Adrenal gland (tissue), 12 donors: ENCODE data around the gene INS. TPM values are rescaled to one million over a fixed set of nuclear protein-coding genes. Genes with fewer than 3 reads are reported as not detected.
A peak's percentile ranks its signal among the peaks of the same experiment; 100 is the strongest.

ENCODE experiments used
- DNase-seq, 7 donors: peaks; one replicate each; pipeline ENCODE4 v3.0.0-alpha.2; 2019 to 2020
- H3K27ac ChIP-seq, 5 donors: fragments of 200-600 bp; sonication (generic) in 4 of 5; 1 replicate in 3 of 5; 2 replicates in 2 of 5; pipeline versions ENCODE4 v1.5.1 to v1.8.0; 2016 to 2020; ENCODE audit warnings: mild to moderate bottlenecking in 1 of 5
- H3K27me3 ChIP-seq: fragments of 200-600 bp; 2 replicates; pipeline ENCODE4 v1.8.0; 2021
- H3K36me3 ChIP-seq, 2 donors: fragments of 200-600 bp; replicated peaks in 1 of 2; 1 replicate in 1 of 2; 2 replicates in 1 of 2; pipeline versions ENCODE4 v1.5.1 to v1.8.0; 2018 to 2022
- H3K4me1 ChIP-seq, 2 donors: fragments of 200-600 bp; replicated peaks in 1 of 2; 1 replicate in 1 of 2; 2 replicates in 1 of 2; pipeline versions ENCODE4 v1.5.1 to v1.8.0; 2018 to 2021
- H3K4me3 ChIP-seq, 4 donors: fragments of 200-600 bp; sonication (generic) in 3 of 4; one replicate each; pipeline ENCODE4 v1.5.1; 2016 to 2018
- H3K9me3 ChIP-seq, 3 donors: fragments of 200-600 bp; sonication (generic) in 1 of 3; replicated peaks in 1 of 3; 1 replicate in 2 of 3; 2 replicates in 1 of 3; pipeline versions ENCODE4 v1.5.1 to v1.8.0; 2016 to 2021
- CTCF ChIP-seq, 6 experiments: fragments of 450-650 bp in 4 of 6; fragments of 200-600 bp in 2 of 6; sonication (generic) in 1 of 6; IDR thresholded peaks; 1 replicate in 5 of 6; 2 replicates in 1 of 6; pipeline versions ENCODE4 v1.5.1 to v1.8.0; 2016 to 2021; ENCODE audit warnings: antibody characterized with exemption in 6 of 6, mild to moderate bottlenecking in 2 of 6, moderate library complexity in 1 of 6
- POLR2A ChIP-seq, 2 donors: fragments of 450-650 bp; IDR thresholded peaks; one replicate each; pipeline ENCODE4 v1.6.1; 2017; ENCODE audit warnings: antibody characterized with exemption in 2 of 2, mild to moderate bottlenecking in 2 of 2, moderate library complexity in 1 of 2
- WGBS, 4 donors: extraction: QIAGEN DNeasy Blood & Tissue Kit in 2 of 4; methylation state at CpG; one replicate each; pipeline versions ENCODE4 v1.1.5 to v1.1.7; 2013 to 2017; 5-methylcytosine and 5-hydroxymethylcytosine counted together
- intact Hi-C, 2 donors: fragments of 100-400 bp; cut with DNase I; formaldehyde crosslinking; loops; one replicate each; pipeline versions ENCODE4 v1.14.1 to v1.15.0; 2022 to 2023
- polyA plus RNA-seq, 3 donors: library from polyadenylated mRNA; stranded (reverse); fragments of 200-250 nt in 2 of 3; fragments of 350-450 nt in 1 of 3; fragmentation: Illumina TruSeq in 1 of 3; extraction: RNeasy Lipid Tissue Mini Kit (QIAGEN cat#74804) in 1 of 3; gene quantifications; one replicate each; pipeline ENCODE4 v1.2.3, GENCODE V29; 2013 to 2014
- total RNA-seq, 9 donors: library from RNA; depleted of rRNA in 4 of 9; stranded (reverse); fragments of >200 nt in 4 of 9; fragments of 120-200 nt in 1 of 9; fragmentation: NEBNext Ultra II Directional in 1 of 9; extraction: Animal tissue kit (Norgen Biotek cat#: 25700) in 1 of 9; gene quantifications; one replicate each; pipeline versions ENCODE4 v1.1.0 to v1.2.4, GENCODE V29; 2013 to 2023
- donor health status: healthy with polysubstance abuse.
- donor health status: Bipolar disorder and iron deficiency.
- donor health status: DM: yes; HTN: yes; CAD: no.
- donor health status: DM: no; HTN: no; CAD: no.
- donor health status: DM: no; HTN: no; CAD: no.
- donor health status: DM: yes; HTN: yes; CAD: no.

Gene INS
- total and polyA plus RNA-seq, 12 donors, result 0.72 to 45.2 (median 6.5) TPM; not detected in 8

GRCh38 chr11:2197771-2198520 is 36.9 kb upstream of the INS start:
- no peak for TF ChIP-seq POLR2A (IDR thresholded peaks at IDR 0.05)
- no peak for TF ChIP-seq CTCF (IDR thresholded peaks at IDR 0.05)
- H3K27ac ChIP-seq, result no peak overlapping the region
- no peaks in the 10 kb centered on the region for H3K36me3 ChIP-seq
- H3K4me1 ChIP-seq, result no peaks in the 10 kb centered on the region
- intact Hi-C loops, result loop anchor here (2.0 to 10.0 kb wide), 5 partner anchors 104 to 327 kb away; partner anchors contain the start of genes C11orf21 (in 1 of the 2) and TSPAN32 (in 1 of the 2)
- H3K4me3 ChIP-seq, result no peak overlapping the region
- DNase-seq, result no peak
- 72 to 80% (median 77%) methylated on average over 17 to 28 of the region's 28 CpGs for WGBS, 4 donors
- no peaks in the 10 kb centered on the region for H3K9me3 ChIP-seq
- no peaks in the 10 kb centered on the region for H3K27me3 ChIP-seq

GRCh38 chr11:2196970-2197770 is 36.2 kb upstream of the INS start:
- DNase-seq, result peak; percentile 58 to 93 (median 82)
- WGBS, 4 donors, result 32 to 35% (median 33%) methylated on average over 13 to 23 of the region's 23 CpGs
- no peak overlapping the region for H3K27ac ChIP-seq
- intact Hi-C loops, result loop anchor here (2.0 to 10.0 kb wide), 5 partner anchors 105 to 328 kb away; partner anchors contain the start of genes C11orf21 (in 1 of the 2) and TSPAN32 (in 1 of the 2)
- H3K4me3 ChIP-seq, result no peak overlapping the region
- no peaks in the 10 kb centered on the region for H3K9me3 ChIP-seq
- H3K4me1 ChIP-seq, result no peaks in the 10 kb centered on the region
- no peaks in the 10 kb centered on the region for H3K36me3 ChIP-seq
- no peaks in the 10 kb centered on the region for H3K27me3 ChIP-seq
- TF ChIP-seq CTCF (IDR thresholded peaks at IDR 0.05), result peak; percentile 71 to 94 (median 82)
- no peak for TF ChIP-seq POLR2A (IDR thresholded peaks at IDR 0.05)

- DNase-seq, result no peak
- Histone ChIP-seq H3K36me3 (no peaks in the 10 kb centered on the region), H3K27ac (peak overlapping the region in 1 of 5 donors; percentile 70), H3K9me3 (no peaks in the 10 kb centered on the region), H3K4me3 (no peak overlapping the region), H3K4me1 (no peaks in the 10 kb centered on the region), H3K27me3 (no peaks in the 10 kb centered on the region)
- WGBS, 4 donors, result 72 to 88% (median 77%) methylated on average over 5 to 7 of the region's 7 CpGs
- no peak for TF ChIP-seq POLR2A (IDR thresholded peaks at IDR 0.05)
- no peak for TF ChIP-seq CTCF (IDR thresholded peaks at IDR 0.05)
- intact Hi-C loops, result loop anchor here (2.0 to 10.0 kb wide), 5 partner anchors 107 to 329 kb away; partner anchors contain the start of genes C11orf21 (in 1 of the 2) and TSPAN32 (in 1 of the 2)
Measured at GRCh38 chr11:2195756-2196088, 34.7 kb upstream of the INS start.
